SJCRH30 (cell line): ENCODE results near the gene ABLIM3. TPM values are rescaled to one million over a fixed set of nuclear protein-coding genes. Genes with fewer than 3 reads are reported as not detected.
"Not testable (repeated sequence)": the region's sequence is repeated elsewhere in the genome, so short reads cannot be mapped to it uniquely, and the experiment has no call there.

Source experiments
- DNase-seq, 2 experiments: peaks; one replicate each; pipeline ENCODE4 v3.0.0-alpha.2; 2015 to 2020
- H3K27ac ChIP-seq: fragments of 250-450 bp; sonication (Bioruptor Pico); 2 replicates; pipeline ENCODE4 v1.5.1; 2020; ENCODE audit warnings: mild to moderate bottlenecking, moderate library complexity
- H3K27me3 ChIP-seq: fragments of 250-450 bp; sonication (Bioruptor Pico); 2 replicates; pipeline ENCODE4 v1.5.1; 2020; ENCODE audit warnings: mild to moderate bottlenecking, moderate library complexity
- H3K36me3 ChIP-seq: fragments of 250-450 bp; sonication (Bioruptor Pico); 2 replicates; pipeline ENCODE4 v1.5.1; 2020; ENCODE audit warnings: mild to moderate bottlenecking, moderate library complexity
- H3K4me1 ChIP-seq: fragments of 250-450 bp; sonication (Bioruptor Pico); 2 replicates; pipeline ENCODE4 v1.5.1; 2020; ENCODE audit warnings: mild to moderate bottlenecking, moderate library complexity
- H3K4me3 ChIP-seq: fragments of 250-450 bp; sonication (Bioruptor Pico); 2 replicates; pipeline ENCODE4 v1.5.1; 2020; ENCODE audit warnings: mild to moderate bottlenecking, moderate library complexity
- H3K9me3 ChIP-seq: fragments of 250-450 bp; sonication (Bioruptor Pico); replicated peaks from 2 replicates; pipeline ENCODE4 v1.5.1; 2020; ENCODE audit warnings: mild to moderate bottlenecking, moderate library complexity
- total RNA-seq: library from RNA; depleted of rRNA; stranded (reverse); fragments of >200 nt; shearing (Covaris generic); gene quantifications from 2 replicates; pipeline ENCODE4 v1.2.3, GENCODE V29; 2014

ABLIM3 gene
- total RNA-seq, 1 experiment from 2014 or later = 0.10 TPM

DNA sequence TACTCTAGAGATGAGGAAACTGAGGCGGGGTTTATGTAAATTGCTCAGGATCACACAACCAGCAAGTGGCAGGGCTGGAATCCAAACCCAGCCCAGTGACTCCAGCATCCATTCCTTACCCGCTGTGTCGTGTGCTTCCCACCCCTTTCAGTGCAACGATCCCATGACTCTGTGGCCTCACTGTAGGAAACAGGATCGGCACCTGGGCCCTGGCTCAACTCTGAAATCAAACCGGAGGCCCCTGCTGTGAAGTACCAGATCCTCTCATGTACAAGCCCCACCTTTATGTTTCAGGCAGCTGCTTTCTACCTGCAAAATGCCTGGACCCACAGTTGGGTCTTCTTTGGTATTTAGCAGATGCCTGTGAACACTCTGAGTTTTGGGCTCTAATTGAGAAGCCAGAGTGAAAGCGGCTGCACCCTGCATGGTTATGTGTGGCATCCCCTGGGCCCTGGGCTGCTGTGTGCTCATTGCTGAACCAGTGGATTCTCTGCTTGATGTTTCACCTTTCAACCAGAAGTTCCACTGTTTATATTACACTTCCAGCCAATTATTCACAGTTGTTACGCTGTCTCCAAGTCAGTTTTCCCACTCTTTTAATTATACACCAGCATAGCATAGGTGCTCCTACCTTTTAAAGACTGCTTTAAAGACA lies 36.7 kb downstream of the ABLIM3 start:
- Histone ChIP-seq H3K9me3 (no peaks in the 10 kb centered on the region), H3K27me3 (no peaks in the 10 kb centered on the region), H3K36me3 (no peaks in the 10 kb centered on the region), H3K4me1 (no peaks in the 10 kb centered on the region), H3K4me3 (no peak overlapping the region), H3K27ac (no peak overlapping the region)
- no peak for DNase-seq

DNA sequence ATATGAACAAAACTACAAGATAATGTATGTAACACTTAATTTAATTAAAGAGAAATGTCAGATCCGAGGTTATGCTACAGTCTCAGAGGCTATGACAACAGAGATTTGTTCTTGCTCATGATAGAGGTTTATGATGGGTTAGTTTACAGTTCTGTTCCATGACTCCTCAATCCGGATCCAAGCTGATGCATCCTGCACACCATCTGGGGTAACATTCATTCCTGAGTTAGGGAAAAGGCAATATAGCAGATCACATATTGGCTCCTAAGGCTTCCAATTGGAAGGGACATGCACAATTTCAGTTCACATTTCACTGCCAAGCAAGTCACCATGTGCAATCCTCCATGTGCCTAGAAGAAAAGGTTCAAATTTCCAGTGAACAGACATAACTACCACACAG lies 40.4 kb downstream of the ABLIM3 start:
- no peaks in the 10 kb centered on the region for H3K4me1 ChIP-seq
- H3K36me3 ChIP-seq = no peaks in the 10 kb centered on the region
- no peak overlapping the region for H3K4me3 ChIP-seq
- no peak overlapping the region for H3K27ac ChIP-seq
- H3K9me3 ChIP-seq = no peaks in the 10 kb centered on the region
- H3K27me3 ChIP-seq = no peaks in the 10 kb centered on the region
- DNase-seq = no peak

DNA sequence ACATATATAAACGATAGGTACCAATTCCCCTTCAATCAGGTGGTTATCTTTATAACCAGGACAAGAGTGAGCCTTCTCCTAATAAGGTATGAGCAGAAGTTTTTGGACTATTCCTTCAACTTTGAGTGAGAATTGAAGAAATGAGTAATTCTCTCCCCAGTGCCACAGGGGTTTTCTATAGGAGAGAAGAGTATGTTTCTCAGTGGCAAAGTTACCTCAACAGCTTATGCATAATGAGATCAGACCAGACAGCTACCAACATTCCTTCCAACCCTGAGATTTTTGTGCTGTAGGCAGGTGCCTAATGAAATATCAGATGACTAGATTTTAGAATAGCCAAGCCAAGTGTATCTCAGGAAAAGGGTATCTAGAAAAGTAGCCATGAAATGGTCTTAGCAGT lies 40.9 kb downstream of the ABLIM3 start:
- H3K27ac ChIP-seq = no peak overlapping the region
- no peaks in the 10 kb centered on the region for H3K9me3 ChIP-seq
- H3K4me1 ChIP-seq = no peaks in the 10 kb centered on the region
- no peaks in the 10 kb centered on the region for H3K27me3 ChIP-seq
- no peak overlapping the region for H3K4me3 ChIP-seq
- DNase-seq = no peak
- no peaks in the 10 kb centered on the region for H3K36me3 ChIP-seq

DNA sequence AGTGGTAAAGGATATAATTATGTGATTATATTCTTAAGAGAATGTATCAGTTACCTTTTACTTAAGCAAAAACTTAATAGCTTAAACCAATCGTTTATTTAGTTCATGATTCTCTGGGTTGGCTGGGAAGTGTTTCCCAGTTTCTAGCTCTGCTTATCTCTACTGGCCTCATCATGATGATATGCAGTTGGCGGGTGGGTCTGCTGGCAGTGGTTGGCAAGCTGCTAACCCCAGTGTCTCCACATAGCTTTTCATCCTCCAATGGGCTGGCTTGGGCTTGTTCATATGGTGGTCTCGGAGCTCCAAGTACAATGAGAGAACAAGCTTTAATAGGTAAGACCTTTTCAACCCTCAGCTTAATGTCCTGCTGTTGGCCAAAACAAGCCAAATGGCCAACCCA lies 43.8 kb downstream of the ABLIM3 start:
- H3K36me3 ChIP-seq = no peaks in the 10 kb centered on the region
- DNase-seq = no peak
- H3K27me3 ChIP-seq = no peaks in the 10 kb centered on the region
- H3K9me3 ChIP-seq = no peaks in the 10 kb centered on the region
- H3K4me3 ChIP-seq = no peak overlapping the region
- H3K4me1 ChIP-seq = no peaks in the 10 kb centered on the region
- H3K27ac ChIP-seq = no peak overlapping the region

DNA sequence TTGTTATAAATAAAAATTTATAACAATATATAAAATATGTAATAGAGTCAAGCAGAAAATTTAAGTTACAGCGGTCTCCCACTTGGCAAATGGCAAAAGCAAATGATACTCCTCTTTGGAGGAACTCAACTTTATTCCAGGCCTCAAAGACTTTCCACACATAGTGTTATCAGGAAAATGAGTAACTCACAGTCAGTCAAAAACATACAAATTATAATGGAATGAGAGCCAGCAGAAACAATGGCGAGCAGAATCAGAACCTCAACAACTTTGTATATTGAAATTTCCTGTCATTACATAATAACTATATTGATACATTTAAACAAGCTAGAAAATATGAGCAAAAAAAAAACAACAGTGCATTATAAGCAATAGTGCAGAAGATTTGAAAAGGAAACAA lies 45.2 kb downstream of the ABLIM3 start:
- H3K9me3 ChIP-seq = no peaks in the 10 kb centered on the region
- no peaks in the 10 kb centered on the region for H3K4me1 ChIP-seq

DNA sequence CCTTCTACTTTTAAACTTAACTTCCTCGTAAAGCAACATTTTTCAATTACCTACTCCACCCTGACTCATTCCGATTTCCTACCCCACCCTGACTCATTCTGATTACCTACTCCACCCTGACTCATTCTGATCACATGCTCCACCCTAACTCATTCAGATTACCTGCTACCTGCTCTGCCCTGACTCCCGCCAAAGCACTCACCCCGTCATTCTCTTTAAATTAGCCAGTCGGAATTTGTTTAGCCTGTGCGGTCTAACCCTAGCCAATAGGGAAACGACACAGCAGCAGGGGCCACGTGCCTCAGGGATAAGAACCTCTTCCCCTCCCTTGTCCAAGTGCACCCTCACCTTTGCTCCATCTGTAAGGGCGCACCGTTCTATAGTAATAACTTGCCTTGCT lies 46.3 kb downstream of the ABLIM3 start:
- H3K27ac ChIP-seq, H3K36me3 ChIP-seq, H3K4me3 ChIP-seq, H3K9me3 ChIP-seq, H3K27me3 ChIP-seq, DNase-seq, H3K4me1 ChIP-seq: not testable (repeated sequence)

More for the DNA sequence above, 45.2 kb downstream of the ABLIM3 start:
- no peak overlapping the region for H3K4me3 ChIP-seq
- H3K36me3 ChIP-seq = no peaks in the 10 kb centered on the region
- 0 out of 2 replicates have a peak, but pooled peaks cover 3% of the 10 kb centered on the region for H3K27me3 ChIP-seq
- H3K27ac ChIP-seq = no peak overlapping the region
- DNase-seq = no peak

DNA sequence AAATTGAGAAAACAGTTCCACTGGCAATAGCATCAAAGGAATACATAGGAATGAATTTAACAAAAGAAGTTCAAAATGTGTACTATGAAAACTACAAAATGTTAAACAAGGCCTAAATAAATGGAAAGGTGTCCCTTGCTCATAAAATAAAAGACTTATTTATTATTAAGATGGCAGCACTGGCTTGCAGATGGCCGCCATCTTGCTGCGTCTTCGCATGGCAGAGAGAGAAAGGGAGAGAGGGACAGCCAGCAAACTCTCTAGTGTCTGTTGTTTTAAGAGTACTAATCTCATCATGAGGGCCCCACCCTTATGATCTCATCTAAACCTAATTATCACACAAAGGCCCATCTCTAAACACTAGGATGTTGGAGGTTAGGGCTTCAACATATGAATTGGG lies 47.1 kb downstream of the ABLIM3 start:
- H3K27ac ChIP-seq = no peak overlapping the region

DNA sequence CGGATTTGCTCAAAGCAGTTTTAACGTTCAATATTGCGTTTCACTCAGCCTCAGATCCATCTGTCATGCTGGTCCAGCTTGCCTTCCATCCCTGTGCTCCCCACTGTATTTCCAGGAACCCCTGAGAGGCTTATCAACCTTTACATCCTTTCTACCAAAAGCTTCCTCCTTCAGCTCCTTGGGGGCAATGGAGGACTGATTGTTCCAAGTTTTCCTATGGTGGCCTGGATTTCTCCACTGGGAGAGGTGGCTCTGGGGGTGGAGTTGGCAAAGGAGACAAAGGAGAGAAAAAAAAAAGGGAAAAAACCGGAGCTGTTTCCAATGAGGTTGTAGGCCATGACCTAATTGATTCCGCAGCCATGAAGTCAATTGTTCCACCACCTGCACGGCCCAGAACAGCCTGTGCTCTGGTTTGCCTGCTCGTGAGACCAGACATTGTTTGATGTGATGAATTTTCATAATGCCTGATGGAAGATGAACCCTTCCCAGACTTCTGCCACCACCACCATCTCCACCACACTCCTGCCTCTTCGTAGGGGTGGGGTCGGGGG lies 54.1 kb downstream of the ABLIM3 start:
- Histone ChIP-seq H3K36me3 (no peaks in the 10 kb centered on the region), H3K4me3 (no peak overlapping the region), H3K27me3 (0 out of 2 replicates have a peak, but pooled peaks cover 3% of the 10 kb centered on the region), H3K27ac (no peak overlapping the region), H3K9me3 (no peaks in the 10 kb centered on the region; the same call in 1 of the 2 replicates), H3K4me1 (no peaks in the 10 kb centered on the region)
- no peak for DNase-seq

More for the DNA sequence above, 47.1 kb downstream of the ABLIM3 start:
- H3K36me3 ChIP-seq = no peaks in the 10 kb centered on the region
- no peaks in the 10 kb centered on the region for H3K4me1 ChIP-seq
- DNase-seq = no peak
- H3K4me3 ChIP-seq = no peak overlapping the region
- H3K27me3 ChIP-seq = 0 out of 2 replicates have a peak, but pooled peaks cover 3% of the 10 kb centered on the region
- no peaks in the 10 kb centered on the region for H3K9me3 ChIP-seq

DNA sequence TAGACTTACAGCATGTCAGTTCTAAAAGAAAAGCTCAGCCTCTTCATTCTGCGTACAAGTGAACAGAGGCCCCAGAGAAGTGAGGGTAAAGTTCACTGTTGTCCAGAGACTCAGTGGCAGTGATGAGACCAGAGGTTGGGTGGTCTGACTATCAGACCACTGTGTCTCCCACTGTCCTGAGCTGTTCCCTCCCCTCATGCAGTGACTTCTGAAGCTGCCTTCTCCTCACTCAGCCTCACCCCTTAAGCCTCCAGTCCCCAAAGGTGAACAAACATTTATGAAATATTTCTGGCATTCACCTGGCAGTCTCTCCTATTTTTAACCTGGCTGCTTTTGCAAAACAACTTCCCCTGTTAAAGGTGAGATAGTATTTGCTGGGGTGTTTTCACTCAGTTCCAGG lies 54.7 kb downstream of the ABLIM3 start:
- no peaks in the 10 kb centered on the region for H3K36me3 ChIP-seq
- no peak overlapping the region for H3K4me3 ChIP-seq
- H3K9me3 ChIP-seq = no peaks in the 10 kb centered on the region; the same call in 1 of the 2 replicates
- no peak overlapping the region for H3K27ac ChIP-seq
- H3K27me3 ChIP-seq = no peaks in the 10 kb centered on the region
- no peak for DNase-seq
- no peaks in the 10 kb centered on the region for H3K4me1 ChIP-seq

DNA sequence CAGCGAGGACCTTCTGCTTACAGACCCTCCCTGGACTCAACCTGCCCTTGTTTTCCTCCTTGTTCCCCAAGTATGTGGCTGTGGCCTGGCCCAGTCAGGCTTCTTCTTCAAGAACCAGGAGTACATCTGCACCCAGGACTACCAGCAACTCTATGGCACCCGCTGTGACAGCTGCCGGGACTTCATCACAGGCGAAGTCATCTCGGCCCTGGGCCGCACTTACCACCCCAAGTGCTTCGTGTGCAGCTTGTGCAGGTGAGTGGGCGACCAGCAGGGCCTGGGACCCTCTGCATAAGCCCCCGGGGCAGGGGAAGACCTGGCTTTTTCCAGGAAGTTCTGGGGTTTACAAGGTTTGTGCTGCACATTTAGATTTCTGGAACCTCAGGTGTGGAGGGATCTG lies 56.9 kb downstream of the ABLIM3 start:
- Histone ChIP-seq H3K9me3 (no peaks in the 10 kb centered on the region; the same call in 1 of the 2 replicates), H3K4me1 (no peaks in the 10 kb centered on the region; the same call in 1 of the 2 replicates), H3K4me3 (no peak overlapping the region), H3K36me3 (no peaks in the 10 kb centered on the region), H3K27me3 (no peaks in the 10 kb centered on the region), H3K27ac (no peak overlapping the region)
- no peak for DNase-seq

DNA sequence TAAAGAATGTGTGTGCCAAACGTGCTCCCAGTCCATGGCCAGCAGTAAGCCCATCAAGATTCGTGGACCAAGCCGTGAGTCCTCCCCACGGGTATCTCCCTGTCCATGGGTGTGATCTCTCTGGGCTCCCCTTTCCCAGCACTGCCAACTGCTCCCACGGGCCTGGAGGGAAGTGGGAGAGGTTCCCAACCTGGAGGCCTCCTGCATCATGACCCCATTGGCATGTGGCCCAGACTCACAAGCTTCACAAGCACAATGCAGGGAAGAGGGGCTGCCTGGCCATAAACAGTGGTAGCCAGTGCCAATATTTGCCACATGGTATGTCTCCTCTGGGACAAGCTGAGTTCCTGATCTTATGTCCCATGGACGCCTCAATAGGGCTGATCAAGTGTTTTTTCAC lies 59.1 kb downstream of the ABLIM3 start:
- Histone ChIP-seq H3K36me3 (no peaks in the 10 kb centered on the region), H3K4me3 (no peak overlapping the region), H3K27ac (no peak overlapping the region), H3K27me3 (no peaks in the 10 kb centered on the region), H3K4me1 (peaks cover 15% of the 10 kb centered on the region), H3K9me3 (no peaks in the 10 kb centered on the region)
- no peak for DNase-seq

DNA sequence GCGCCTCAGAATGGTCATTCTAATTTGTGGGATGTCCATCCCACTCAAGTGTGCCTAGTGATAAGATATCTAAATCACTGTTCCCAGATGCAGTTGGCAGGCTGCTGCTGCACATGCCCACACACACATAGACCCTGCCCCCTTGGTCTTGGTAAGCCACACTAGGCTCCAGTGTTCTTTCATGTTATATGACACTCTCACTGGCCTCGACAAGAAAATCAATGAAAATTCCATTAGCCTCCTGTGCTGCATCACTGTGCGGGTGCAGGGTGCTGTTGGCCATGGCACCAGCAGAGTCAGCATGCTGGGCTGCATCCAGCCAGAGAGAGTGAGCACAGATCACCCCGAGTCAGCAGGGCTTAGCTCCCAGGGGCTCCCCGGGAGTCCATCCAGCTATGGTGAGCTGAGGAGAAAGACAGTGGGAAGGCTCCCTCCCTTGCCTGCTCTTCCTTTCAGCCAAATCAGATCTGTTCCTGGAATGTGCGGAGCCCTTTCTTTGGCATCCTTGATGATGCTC lies 59.9 kb downstream of the ABLIM3 start:
- H3K27ac ChIP-seq = no peak overlapping the region
- H3K36me3 ChIP-seq = no peaks in the 10 kb centered on the region
- H3K9me3 ChIP-seq = no peaks in the 10 kb centered on the region
- H3K4me3 ChIP-seq = no peak overlapping the region
- no peaks in the 10 kb centered on the region for H3K27me3 ChIP-seq
- no peak for DNase-seq
- peaks cover 18% of the 10 kb centered on the region for H3K4me1 ChIP-seq

DNA sequence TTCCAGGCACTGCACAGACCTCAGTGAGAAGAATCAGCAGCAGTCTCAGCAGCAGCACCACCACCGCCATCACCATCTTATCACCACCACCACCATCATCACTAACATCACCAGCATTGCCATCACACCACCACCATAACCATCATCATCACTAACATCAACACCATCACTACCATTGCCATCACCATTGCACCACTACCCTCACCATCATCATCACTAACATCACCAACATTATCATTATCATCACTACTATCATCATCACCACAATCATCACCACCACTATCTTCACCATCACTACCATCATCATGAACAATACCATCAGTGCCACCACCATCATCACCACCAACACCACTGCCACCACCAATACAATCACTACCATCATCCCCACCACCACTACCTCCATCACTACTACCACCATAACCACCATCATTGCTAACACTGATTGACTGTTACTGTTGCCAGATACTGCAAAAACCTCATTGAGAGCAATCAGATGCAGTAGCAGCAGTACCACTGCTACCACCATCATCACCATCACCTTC lies 61.7 kb downstream of the ABLIM3 start:
- DNase-seq = no peak
- Histone ChIP-seq H3K4me3 (no peak overlapping the region), H3K27me3 (no peaks in the 10 kb centered on the region), H3K4me1 (peaks cover 29% of the 10 kb centered on the region), H3K9me3 (no peaks in the 10 kb centered on the region), H3K27ac (no peak overlapping the region), H3K36me3 (no peaks in the 10 kb centered on the region)

DNA sequence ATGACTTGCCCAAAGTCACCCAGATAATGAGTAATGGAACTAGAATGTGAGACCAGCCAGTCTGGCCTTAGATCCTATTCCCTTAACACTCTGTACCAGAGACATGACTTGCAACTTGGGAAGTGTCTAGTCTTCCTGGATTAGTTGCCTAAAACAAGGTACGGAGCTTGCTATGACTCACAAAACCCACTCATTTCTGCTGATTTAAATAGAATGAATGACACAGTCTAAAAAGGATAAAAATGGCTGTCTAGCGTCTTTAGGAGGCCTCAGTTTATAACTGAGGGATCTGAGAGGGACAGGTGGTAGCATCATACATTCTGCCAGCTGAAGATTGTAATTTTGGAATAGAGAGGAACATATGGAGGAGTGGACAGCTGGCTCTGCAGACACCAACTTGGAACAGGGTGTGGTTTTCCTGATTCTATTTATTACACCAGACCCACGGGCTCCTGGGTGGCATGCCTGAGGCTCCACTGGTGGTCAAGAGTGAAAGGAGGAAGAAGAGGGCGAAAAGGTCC lies 62.7 kb downstream of the ABLIM3 start:
- no peaks in the 10 kb centered on the region for H3K27me3 ChIP-seq
- H3K9me3 ChIP-seq = no peaks in the 10 kb centered on the region
- no peak overlapping the region for H3K4me3 ChIP-seq
- DNase-seq = peak; percentile 30 to 36
- H3K4me1 ChIP-seq = peaks cover 29% of the 10 kb centered on the region
- H3K36me3 ChIP-seq = no peaks in the 10 kb centered on the region
- peak overlapping the region; percentile 8; the same call in 1 of the 2 replicates for H3K27ac ChIP-seq
